ENCODE measurements around the gene EGFLAM. TPM values are rescaled to one million over a fixed set of nuclear protein-coding genes. Genes with fewer than 3 reads are reported as not detected.

The EGFLAM gene
- total and polyA plus RNA-seq, 2 experiments from 2014 or later: 0.24 to 1.9 TPM

DNA sequence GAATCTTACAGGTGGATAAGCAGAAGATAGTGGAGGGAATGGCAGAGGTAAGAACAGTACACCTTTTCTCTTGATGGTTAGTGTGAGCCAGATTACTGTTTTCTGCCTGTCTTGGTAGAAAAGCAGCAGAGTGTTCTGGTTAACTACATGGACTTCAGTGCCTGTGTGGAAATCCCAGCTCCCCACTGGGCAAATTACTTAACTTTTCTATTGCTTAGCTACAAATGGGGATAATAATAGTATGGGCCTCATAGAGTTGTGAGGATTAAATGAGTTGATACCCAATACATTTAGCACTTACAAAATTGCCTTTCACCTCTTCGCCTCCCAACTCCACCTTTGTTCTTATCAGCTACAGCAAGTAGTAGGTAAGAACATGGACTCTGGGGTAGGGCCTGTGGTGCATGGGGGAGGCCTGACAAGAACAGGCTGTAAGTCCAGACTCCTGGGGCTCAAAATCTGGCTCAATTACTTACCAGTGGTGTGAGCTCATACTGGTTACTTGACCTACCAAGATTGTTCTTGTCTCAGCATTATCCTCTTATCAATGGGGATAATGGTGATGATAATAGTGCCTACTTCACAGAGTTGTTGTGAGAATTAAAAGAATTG is 173.0 kb downstream of the EGFLAM start:
- Histone ChIP-seq H2AFZ (no peak overlapping the region), H3K36me3 (ENCODE audit: insufficient read depth) (no peaks in the 10 kb centered on the region), H3K9me2 (ENCODE audit: insufficient read depth) (peaks cover 3% of the 10 kb centered on the region; the same call in 1 of the 2 replicates), H3K4me3 (no peak overlapping the region), H3K4me2 (no peak overlapping the region), H3K27me3 (ENCODE audit: insufficient read depth) (no peaks in the 10 kb centered on the region), H3K4me1 (ENCODE audit: insufficient read depth) (peaks cover 9% of the 10 kb centered on the region; the same call in 1 of the 2 replicates), H3F3A (replicated peaks; ENCODE audit: low read depth) (no peaks in the 10 kb centered on the region), H3K27ac (ENCODE audit: low read depth) (no peak overlapping the region), H4K20me1 (replicated peaks; ENCODE audit: insufficient read depth) (no peaks in the 10 kb centered on the region), H3K79me2 (replicated peaks; ENCODE audit: insufficient read depth) (no peaks in the 10 kb centered on the region)
- no peaks in the 10 kb centered on the region for H3K36me3 Mint-ChIP-seq (ENCODE audit: low read depth)
- DNase-seq (ENCODE audit: low spot score) (no peak), ATAC-seq (no peak)
- TF ChIP-seq CREB1 (CRISPR knock-in tag; IDR thresholded peaks at IDR 0.05; ENCODE audit: low read depth) (no peak), ZNF331 (CRISPR knock-in tag; IDR thresholded peaks at IDR 0.05; ENCODE audit: low read depth) (no peak), ZNF114 (CRISPR knock-in tag; IDR thresholded peaks at IDR 0.05) (no peak), EZH2phosphoT487 (IDR thresholded peaks at IDR 0.05; ENCODE audit: unreplicated experiment) (no peak), JUNB (IDR thresholded peaks at IDR 0.05; ENCODE audit: unreplicated experiment) (no peak), EZH2 (IDR thresholded peaks at IDR 0.05; ENCODE audit: low read depth, unreplicated experiment) (no peak), STAT1 (IDR thresholded peaks at IDR 0.05; ENCODE audit: unreplicated experiment) (no peak)
- TF ChIP-seq, protein P1, sequence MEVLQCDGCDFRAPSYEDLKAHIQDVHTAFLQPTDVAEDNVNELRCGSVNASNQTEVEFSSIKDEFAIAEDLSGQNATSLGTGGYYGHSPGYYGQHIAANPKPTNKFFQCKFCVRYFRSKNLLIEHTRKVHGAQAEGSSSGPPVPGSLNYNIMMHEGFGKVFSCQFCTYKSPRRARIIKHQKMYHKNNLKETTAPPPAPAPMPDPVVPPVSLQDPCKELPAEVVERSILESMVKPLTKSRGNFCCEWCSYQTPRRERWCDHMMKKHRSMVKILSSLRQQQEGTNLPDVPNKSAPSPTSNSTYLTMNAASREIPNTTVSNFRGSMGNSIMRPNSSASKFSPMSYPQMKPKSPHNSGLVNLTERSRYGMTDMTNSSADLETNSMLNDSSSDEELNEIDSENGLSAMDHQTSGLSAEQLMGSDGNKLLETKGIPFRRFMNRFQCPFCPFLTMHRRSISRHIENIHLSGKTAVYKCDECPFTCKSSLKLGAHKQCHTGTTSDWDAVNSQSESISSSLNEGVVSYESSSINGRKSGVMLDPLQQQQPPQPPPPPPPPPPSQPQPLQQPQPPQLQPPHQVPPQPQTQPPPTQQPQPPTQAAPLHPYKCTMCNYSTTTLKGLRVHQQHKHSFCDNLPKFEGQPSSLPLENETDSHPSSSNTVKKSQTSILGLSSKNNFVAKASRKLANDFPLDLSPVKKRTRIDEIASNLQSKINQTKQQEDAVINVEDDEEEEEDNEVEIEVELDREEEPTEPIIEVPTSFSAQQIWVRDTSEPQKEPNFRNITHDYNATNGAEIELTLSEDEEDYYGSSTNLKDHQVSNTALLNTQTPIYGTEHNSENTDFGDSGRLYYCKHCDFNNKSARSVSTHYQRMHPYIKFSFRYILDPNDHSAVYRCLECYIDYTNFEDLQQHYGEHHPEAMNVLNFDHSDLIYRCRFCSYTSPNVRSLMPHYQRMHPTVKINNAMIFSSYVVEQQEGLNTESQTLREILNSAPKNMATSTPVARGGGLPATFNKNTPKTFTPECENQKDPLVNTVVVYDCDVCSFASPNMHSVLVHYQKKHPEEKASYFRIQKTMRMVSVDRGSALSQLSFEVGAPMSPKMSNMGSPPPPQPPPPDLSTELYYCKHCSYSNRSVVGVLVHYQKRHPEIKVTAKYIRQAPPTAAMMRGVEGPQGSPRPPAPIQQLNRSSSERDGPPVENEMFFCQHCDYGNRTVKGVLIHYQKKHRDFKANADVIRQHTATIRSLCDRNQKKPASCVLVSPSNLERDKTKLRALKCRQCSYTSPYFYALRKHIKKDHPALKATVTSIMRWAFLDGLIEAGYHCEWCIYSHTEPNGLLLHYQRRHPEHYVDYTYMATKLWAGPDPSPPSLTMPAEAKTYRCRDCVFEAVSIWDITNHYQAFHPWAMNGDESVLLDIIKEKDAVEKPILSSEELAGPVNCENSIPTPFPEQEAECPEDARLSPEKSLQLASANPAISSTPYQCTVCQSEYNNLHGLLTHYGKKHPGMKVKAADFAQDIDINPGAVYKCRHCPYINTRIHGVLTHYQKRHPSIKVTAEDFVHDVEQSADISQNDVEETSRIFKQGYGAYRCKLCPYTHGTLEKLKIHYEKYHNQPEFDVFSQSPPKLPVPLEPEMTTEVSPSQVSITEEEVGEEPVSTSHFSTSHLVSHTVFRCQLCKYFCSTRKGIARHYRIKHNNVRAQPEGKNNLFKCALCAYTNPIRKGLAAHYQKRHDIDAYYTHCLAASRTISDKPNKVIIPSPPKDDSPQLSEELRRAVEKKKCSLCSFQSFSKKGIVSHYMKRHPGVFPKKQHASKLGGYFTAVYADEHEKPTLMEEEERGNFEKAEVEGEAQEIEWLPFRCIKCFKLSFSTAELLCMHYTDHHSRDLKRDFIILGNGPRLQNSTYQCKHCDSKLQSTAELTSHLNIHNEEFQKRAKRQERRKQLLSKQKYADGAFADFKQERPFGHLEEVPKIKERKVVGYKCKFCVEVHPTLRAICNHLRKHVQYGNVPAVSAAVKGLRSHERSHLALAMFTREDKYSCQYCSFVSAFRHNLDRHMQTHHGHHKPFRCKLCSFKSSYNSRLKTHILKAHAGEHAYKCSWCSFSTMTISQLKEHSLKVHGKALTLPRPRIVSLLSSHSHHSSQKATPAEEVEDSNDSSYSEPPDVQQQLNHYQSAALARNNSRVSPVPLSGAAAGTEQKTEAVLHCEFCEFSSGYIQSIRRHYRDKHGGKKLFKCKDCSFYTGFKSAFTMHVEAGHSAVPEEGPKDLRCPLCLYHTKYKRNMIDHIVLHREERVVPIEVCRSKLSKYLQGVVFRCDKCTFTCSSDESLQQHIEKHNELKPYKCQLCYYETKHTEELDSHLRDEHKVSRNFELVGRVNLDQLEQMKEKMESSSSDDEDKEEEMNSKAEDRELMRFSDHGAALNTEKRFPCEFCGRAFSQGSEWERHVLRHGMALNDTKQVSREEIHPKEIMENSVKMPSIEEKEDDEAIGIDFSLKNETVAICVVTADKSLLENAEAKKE (CRISPR knock-in tag; IDR thresholded peaks at IDR 0.05): no peak
- TF ChIP-seq, protein P2, sequence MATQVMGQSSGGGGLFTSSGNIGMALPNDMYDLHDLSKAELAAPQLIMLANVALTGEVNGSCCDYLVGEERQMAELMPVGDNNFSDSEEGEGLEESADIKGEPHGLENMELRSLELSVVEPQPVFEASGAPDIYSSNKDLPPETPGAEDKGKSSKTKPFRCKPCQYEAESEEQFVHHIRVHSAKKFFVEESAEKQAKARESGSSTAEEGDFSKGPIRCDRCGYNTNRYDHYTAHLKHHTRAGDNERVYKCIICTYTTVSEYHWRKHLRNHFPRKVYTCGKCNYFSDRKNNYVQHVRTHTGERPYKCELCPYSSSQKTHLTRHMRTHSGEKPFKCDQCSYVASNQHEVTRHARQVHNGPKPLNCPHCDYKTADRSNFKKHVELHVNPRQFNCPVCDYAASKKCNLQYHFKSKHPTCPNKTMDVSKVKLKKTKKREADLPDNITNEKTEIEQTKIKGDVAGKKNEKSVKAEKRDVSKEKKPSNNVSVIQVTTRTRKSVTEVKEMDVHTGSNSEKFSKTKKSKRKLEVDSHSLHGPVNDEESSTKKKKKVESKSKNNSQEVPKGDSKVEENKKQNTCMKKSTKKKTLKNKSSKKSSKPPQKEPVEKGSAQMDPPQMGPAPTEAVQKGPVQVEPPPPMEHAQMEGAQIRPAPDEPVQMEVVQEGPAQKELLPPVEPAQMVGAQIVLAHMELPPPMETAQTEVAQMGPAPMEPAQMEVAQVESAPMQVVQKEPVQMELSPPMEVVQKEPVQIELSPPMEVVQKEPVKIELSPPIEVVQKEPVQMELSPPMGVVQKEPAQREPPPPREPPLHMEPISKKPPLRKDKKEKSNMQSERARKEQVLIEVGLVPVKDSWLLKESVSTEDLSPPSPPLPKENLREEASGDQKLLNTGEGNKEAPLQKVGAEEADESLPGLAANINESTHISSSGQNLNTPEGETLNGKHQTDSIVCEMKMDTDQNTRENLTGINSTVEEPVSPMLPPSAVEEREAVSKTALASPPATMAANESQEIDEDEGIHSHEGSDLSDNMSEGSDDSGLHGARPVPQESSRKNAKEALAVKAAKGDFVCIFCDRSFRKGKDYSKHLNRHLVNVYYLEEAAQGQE (IDR thresholded peaks at IDR 0.05; ENCODE audit: unreplicated experiment): no peak
- TF ChIP-seq, protein P3, sequence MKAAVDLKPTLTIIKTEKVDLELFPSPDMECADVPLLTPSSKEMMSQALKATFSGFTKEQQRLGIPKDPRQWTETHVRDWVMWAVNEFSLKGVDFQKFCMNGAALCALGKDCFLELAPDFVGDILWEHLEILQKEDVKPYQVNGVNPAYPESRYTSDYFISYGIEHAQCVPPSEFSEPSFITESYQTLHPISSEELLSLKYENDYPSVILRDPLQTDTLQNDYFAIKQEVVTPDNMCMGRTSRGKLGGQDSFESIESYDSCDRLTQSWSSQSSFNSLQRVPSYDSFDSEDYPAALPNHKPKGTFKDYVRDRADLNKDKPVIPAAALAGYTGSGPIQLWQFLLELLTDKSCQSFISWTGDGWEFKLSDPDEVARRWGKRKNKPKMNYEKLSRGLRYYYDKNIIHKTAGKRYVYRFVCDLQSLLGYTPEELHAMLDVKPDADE (IDR thresholded peaks at IDR 0.05): no peak
- no peak overlapping the region for H3K4me3 Mint-ChIP-seq
- no peak overlapping the region for H3K27ac Mint-ChIP-seq
- peaks cover 23% of the 10 kb centered on the region for H3K4me1 Mint-ChIP-seq
- H3K27me3 Mint-ChIP-seq (ENCODE audit: insufficient read depth, low read depth, poor library complexity): peaks cover 1% of the 10 kb centered on the region
- H3K9me3 Mint-ChIP-seq: no peaks in the 10 kb centered on the region

All from GM23338 (cell line).